Aorta (tissue), 5 donors: ENCODE results near the gene MOCS2. TPM values are rescaled to one million over a fixed set of nuclear protein-coding genes. Genes with fewer than 3 reads are reported as not detected.

Source experiments
- ATAC-seq: fragments of 200-7000 bp; cut with Tn5 transposase; one replicate; pipeline ENCODE4 v1.9.1; 2022; ENCODE audit warnings: moderate library complexity; ENCODE audit not compliant: low FRiP score
- DNase-seq, 2 donors: peaks; one replicate each; pipeline ENCODE4 v3.0.0-alpha.2; 2020
- H3K27ac ChIP-seq, 2 donors: one replicate each; pipeline ENCODE4 v1.5.1; 2013; ENCODE audit warnings: low read length in 2 of 2, mild to moderate bottlenecking in 2 of 2, moderate library complexity in 2 of 2, control low read depth in 1 of 2, inconsistent platforms in 1 of 2, low read depth in 1 of 2
- H3K27me3 ChIP-seq, 2 donors: one replicate each; pipeline ENCODE4 v1.6.1; 2013; ENCODE audit warnings: control low read depth in 1 of 2, low read length in 1 of 2, mild to moderate bottlenecking in 1 of 2, moderate library complexity in 1 of 2; ENCODE audit not compliant: insufficient read depth in 2 of 2, control insufficient read depth in 1 of 2
- H3K36me3 ChIP-seq, 2 donors: one replicate each; pipeline ENCODE4 v1.6.1; 2013; ENCODE audit warnings: control low read depth in 1 of 2, low read length in 1 of 2, mild to moderate bottlenecking in 1 of 2; ENCODE audit not compliant: insufficient read depth in 2 of 2, control insufficient read depth in 1 of 2
- H3K4me1 ChIP-seq, 2 donors: one replicate each; pipeline ENCODE4 v1.6.1; 2013; ENCODE audit warnings: low read length in 2 of 2, control low read depth in 1 of 2, mild to moderate bottlenecking in 1 of 2, moderate library complexity in 1 of 2; ENCODE audit not compliant: insufficient read depth in 2 of 2, control insufficient read depth in 1 of 2
- H3K4me3 ChIP-seq, 2 donors: one replicate each; pipeline ENCODE4 v1.5.1; 2013; ENCODE audit warnings: low read length in 2 of 2, control low read depth in 1 of 2, mild to moderate bottlenecking in 1 of 2
- H3K9me3 ChIP-seq: one replicate; pipeline ENCODE4 v1.6.1; 2013; ENCODE audit warnings: mild to moderate bottlenecking, low read length; ENCODE audit not compliant: control insufficient read depth
- WGBS, 2 donors: extraction: QIAGEN DNeasy Blood & Tissue Kit; methylation state at CpG; one replicate each; pipeline ENCODE4 v1.1.7; 2013; 5-methylcytosine and 5-hydroxymethylcytosine counted together
- intact Hi-C, 2 donors: fragments of 100-400 bp; cut with DNase I; formaldehyde crosslinking; loops; one replicate each; pipeline versions ENCODE4 v1.14.2 to v1.15.0; 2022
- polyA plus RNA-seq, 2 donors: library from polyadenylated mRNA; stranded (reverse); fragments of 200-250 nt; gene quantifications; one replicate each; pipeline ENCODE4 v1.2.3, GENCODE V29; 2013
- total RNA-seq, 2 donors: library from RNA; stranded (reverse); fragmentation: NEBNext Ultra II Directional; extraction: Animal tissue kit (Norgen Biotek cat#: 25700); gene quantifications; one replicate each; pipeline ENCODE4 v1.2.1, GENCODE V29; 2021
- donor health status: healthy with polysubstance abuse.
- donor health status: Bipolar disorder and iron deficiency.
- donor health status: DM: no; HTN: no; CAD: no.
- donor health status: DM: no; HTN: no; CAD: no.
- donor health status: DM: yes; HTN: yes; CAD: no.

Gene MOCS2
- total and polyA plus RNA-seq, 4 donors = 36.5 to 130 (median 53.4) TPM

DNA sequence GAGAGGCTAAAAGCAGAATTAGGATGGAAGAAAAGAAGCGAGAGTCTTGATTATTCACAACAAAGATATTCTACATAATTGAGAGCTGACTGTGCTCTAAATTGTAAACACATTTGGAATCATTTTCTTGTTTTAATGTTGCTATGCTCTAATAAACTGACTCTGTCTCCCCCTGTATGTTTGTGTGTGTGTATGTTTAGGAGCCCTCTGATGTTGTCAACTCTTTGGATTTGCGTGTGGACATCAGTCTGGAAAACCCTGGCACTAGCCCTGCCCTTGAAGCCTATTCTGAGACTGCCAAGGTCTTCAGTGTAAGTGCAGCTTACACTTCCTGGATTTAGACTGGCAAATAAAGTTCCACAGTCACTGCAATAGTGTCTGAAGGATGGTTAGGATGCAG, 37.8 kb downstream of the MOCS2 start:
- WGBS, 2 donors = 74% methylated on average over 2 of the region's 2 CpGs
- Histone ChIP-seq H3K27me3 (no peaks in the 10 kb centered on the region), H3K36me3 (no peaks in the 10 kb centered on the region), H3K4me1 (no peaks in the 10 kb centered on the region), H3K4me3 (no peak overlapping the region), H3K27ac (no peak overlapping the region), H3K9me3 (no peaks in the 10 kb centered on the region)
- no peak for ATAC-seq
- DNase-seq = no peak
- intact Hi-C loops = no loop called here

DNA sequence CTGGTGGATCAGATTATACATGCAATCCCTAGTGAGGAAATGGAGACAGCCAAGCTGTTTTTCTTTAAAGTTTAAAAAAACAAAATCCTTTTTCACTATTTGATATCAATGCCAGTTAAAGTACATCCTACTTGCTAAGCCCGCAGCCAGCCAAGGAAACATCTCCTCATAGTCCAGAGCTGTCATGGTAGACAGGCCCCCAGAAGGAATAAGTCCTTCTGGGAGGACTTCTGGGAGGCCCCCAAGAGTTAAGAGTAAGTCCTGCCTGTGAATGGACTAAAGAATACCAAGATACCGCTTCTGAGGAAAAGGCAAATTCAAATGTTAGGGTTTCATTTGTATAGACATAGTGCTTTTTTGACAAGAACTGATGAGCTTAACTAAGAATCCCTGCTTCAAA, 38.3 kb downstream of the MOCS2 start:
- 70 to 76% methylated on average over 2 of the region's 2 CpGs for WGBS, 2 donors
- Histone ChIP-seq H3K4me3 (no peak overlapping the region), H3K9me3 (no peaks in the 10 kb centered on the region), H3K36me3 (no peaks in the 10 kb centered on the region), H3K27me3 (no peaks in the 10 kb centered on the region), H3K27ac (no peak overlapping the region), H3K4me1 (no peaks in the 10 kb centered on the region)
- DNase-seq (no peak), ATAC-seq (no peak)
- intact Hi-C loops = no loop called here

DNA sequence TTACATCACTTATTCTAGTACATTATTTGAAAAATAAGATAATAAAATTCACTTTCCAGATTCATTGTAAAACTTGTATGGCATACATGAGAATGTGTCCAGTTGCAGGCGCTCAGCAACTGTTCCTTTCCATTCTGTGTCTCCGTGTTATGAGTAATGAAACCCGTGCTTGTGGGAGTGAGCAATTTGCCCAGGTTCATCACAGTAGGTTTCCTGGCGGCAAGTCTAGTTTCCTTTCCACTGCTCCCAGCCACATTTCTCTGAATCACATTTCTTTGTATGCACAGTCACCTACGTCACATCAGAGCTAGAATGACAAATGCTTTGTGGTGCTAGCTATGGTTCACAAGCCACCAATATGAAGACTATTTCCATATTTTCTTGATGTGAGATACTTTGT, 39.9 kb downstream of the MOCS2 start:
- H3K27ac ChIP-seq = no peak overlapping the region
- no peaks in the 10 kb centered on the region for H3K27me3 ChIP-seq
- intact Hi-C loops = no loop called here
- WGBS, 2 donors = 92% methylated on average over 5 of the region's 5 CpGs
- H3K9me3 ChIP-seq = no peaks in the 10 kb centered on the region
- DNase-seq = no peak
- H3K4me1 ChIP-seq = no peaks in the 10 kb centered on the region
- no peak for ATAC-seq
- no peak overlapping the region for H3K4me3 ChIP-seq
- no peaks in the 10 kb centered on the region for H3K36me3 ChIP-seq

DNA sequence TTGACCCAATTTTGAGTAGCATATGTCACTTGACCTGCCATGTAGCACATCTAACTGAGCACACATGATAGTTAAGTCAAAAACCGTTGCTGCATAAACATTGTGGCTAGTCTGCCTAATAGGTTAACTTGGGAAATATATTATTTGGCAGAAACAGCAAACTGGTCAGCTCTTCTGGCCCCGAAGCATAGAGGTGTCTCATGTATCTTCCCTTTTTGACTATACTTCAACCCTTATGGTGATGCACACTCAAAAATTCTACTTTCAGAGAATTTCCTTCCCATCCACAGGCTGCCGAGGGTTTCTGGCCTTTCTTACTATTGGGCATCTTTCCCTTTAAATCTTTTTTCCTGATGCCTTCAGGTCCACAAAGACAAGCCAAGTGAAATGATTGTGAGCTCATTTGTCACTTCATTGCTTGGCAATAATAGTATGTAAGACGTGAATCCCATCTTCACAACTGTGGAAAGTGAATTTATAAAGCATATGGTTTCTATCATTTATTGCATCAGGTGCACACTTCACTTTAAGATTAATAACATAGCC, 41.2 kb downstream of the MOCS2 start:
- ATAC-seq = no peak
- intact Hi-C loops = no loop called here
- no peaks in the 10 kb centered on the region for H3K27me3 ChIP-seq
- H3K36me3 ChIP-seq = no peaks in the 10 kb centered on the region
- no peaks in the 10 kb centered on the region for H3K4me1 ChIP-seq
- H3K4me3 ChIP-seq = no peak overlapping the region
- no peak for DNase-seq
- no peak overlapping the region for H3K27ac ChIP-seq
- H3K9me3 ChIP-seq = no peaks in the 10 kb centered on the region
- 81 to 84% methylated on average over 4 of the region's 4 CpGs for WGBS, 2 donors

DNA sequence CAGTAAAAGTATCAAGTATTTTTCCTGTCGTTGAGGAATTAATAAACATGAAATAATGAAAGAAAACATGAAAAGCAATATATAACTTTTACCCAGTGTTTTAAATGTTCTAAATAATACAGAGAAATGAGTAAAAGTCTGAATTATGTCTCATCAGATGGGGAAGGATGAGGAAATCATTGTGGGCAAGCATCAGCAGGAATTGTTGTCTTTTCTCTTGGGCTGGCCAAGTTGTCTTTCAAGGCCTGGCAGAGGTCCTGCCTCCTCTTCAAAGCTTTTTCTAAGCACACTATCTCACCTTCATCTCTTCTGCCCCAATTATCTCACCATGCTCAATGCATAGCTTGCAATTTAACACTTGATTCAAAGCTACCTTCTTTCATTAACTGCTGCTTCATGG, 41.9 kb downstream of the MOCS2 start:
- intact Hi-C loops = no loop called here
- DNase-seq (no peak), ATAC-seq (no peak)
- no peaks in the 10 kb centered on the region for H3K4me1 ChIP-seq
- H3K9me3 ChIP-seq = no peaks in the 10 kb centered on the region
- no peak overlapping the region for H3K27ac ChIP-seq
- no peaks in the 10 kb centered on the region for H3K27me3 ChIP-seq
- no peak overlapping the region for H3K4me3 ChIP-seq
- no peaks in the 10 kb centered on the region for H3K36me3 ChIP-seq
- WGBS, 2 donors = 0% methylated on average over 1 of the region's 1 CpG

DNA sequence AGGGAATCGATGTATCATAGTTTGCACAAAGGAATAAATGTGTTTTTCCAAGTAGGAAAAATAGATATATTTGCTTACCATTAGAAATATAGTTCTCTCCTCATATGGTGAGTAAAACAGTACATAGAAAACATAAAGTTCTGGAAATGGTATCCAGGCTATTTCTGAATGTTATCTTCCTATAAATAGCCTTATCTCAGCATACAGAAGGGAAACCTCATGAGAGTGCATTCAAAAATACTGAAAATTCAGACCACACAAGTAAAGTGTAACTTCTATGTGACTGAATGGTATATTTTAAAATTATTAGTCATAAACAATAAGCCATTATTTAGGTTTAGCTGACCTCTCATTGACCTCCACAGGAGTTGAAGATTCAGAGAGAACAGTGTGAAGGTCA, 43.5 kb downstream of the MOCS2 start:
- no peaks in the 10 kb centered on the region for H3K9me3 ChIP-seq
- ATAC-seq = no peak
- WGBS, 2 donors = 75 to 80% methylated on average over 1 of the region's 1 CpG
- intact Hi-C loops = no loop called here
- H3K27me3 ChIP-seq = no peaks in the 10 kb centered on the region
- DNase-seq = no peak
- no peak overlapping the region for H3K4me3 ChIP-seq
- H3K27ac ChIP-seq = no peak overlapping the region
- no peaks in the 10 kb centered on the region for H3K36me3 ChIP-seq
- H3K4me1 ChIP-seq = no peaks in the 10 kb centered on the region

DNA sequence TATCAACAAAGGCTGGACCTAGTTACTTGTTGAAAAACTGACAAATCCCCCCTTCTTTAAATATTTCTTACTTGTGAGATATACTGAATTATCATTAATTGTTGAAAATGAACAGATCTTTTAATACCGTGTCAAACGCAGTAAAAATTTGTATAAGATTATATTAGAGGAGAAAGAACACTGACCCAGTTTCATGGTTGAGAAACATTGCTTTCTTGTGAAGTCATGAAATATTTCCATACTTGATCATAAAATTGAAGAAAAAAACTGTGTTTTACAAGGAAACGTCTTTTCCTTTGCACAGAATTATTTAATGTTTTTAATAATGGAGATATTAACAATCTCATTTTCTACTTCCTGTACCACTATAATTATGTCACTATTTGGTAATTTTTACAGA, 45.8 kb downstream of the MOCS2 start:
- 59 to 63% methylated on average over 3 of the region's 3 CpGs for WGBS, 2 donors
- ATAC-seq = no peak
- intact Hi-C loops = no loop called here
- no peaks in the 10 kb centered on the region for H3K9me3 ChIP-seq
- H3K27ac ChIP-seq = no peak overlapping the region
- no peak for DNase-seq
- no peaks in the 10 kb centered on the region for H3K27me3 ChIP-seq
- no peaks in the 10 kb centered on the region for H3K4me1 ChIP-seq
- no peaks in the 10 kb centered on the region for H3K36me3 ChIP-seq
- no peak overlapping the region for H3K4me3 ChIP-seq

DNA sequence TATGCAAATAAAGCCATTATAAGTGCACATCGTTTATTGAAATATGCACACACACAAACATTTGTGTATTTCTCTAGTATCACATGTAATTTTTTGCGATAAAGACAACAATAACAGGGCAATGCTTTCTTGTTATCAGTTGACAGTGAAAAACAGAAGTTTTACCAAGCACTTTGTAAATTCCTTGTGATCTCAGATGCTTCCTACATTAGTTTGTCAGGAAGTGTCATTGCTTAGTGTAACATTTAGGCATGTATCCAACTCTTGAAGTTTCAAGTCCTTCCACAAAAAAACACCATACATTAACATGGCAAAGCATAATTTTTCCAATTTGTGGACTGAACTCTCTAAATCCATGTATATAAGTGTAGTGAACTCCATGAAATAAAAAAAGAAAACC, 46.4 kb downstream of the MOCS2 start:
- intact Hi-C loops = no loop called here
- ATAC-seq (no peak), DNase-seq (no peak)
- H3K4me1 ChIP-seq = no peaks in the 10 kb centered on the region
- no peak overlapping the region for H3K4me3 ChIP-seq
- H3K9me3 ChIP-seq = no peaks in the 10 kb centered on the region
- WGBS, 2 donors = 92 to 94% methylated on average over 2 of the region's 2 CpGs
- H3K27me3 ChIP-seq = no peaks in the 10 kb centered on the region
- no peak overlapping the region for H3K27ac ChIP-seq
- no peaks in the 10 kb centered on the region for H3K36me3 ChIP-seq

DNA sequence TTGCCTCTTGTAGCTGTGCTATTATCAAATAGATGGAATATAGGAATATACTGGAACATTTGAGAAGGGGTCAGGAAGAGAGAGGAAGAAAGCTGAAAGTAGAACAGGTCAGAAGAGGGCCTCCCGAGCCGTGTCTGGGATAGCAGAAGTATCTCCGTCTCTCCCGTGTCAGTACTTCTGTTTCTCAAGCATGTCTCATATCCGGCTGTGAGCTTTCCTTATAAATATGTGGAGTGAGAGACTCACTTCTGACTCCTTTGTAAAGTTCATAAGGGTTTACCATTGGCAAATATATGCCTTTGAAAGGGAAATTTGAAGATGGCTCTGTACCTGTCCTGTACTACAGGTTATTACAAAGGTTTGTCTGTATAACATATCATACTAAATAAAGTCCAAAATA, 50.3 kb downstream of the MOCS2 start:
- no peaks in the 10 kb centered on the region for H3K4me1 ChIP-seq
- no peak overlapping the region for H3K4me3 ChIP-seq
- DNase-seq = no peak
- H3K27ac ChIP-seq = no peak overlapping the region
- intact Hi-C loops = no loop called here
- no peaks in the 10 kb centered on the region for H3K9me3 ChIP-seq
- WGBS, 2 donors = 85 to 87% methylated on average over 5 of the region's 5 CpGs
- no peaks in the 10 kb centered on the region for H3K27me3 ChIP-seq
- ATAC-seq = no peak
- no peaks in the 10 kb centered on the region for H3K36me3 ChIP-seq
